GM12874 (cell line): ENCODE results near the gene SIDT1.

Experiments used
- CTCF ChIP-seq: IDR thresholded peaks from 2 replicates; pipeline ENCODE4 v1.5.1; 2011; ENCODE audit warnings: low read depth, mild to moderate bottlenecking, control low read depth, low read length, moderate library complexity; ENCODE audit not compliant: insufficient read depth

SIDT1 gene

GRCh38 chr3:113556946-113557335, 24.6 kb downstream of the SIDT1 start:
- TF ChIP-seq CTCF: no peak

- TF ChIP-seq CTCF: no peak
Observed at GRCh38 chr3:113557374-113557773, 25.0 kb downstream of the SIDT1 start.

- TF ChIP-seq CTCF: no peak
Observed at GRCh38 chr3:113559009-113559408, 26.7 kb downstream of the SIDT1 start.

- TF ChIP-seq CTCF: no peak
Observed at GRCh38 chr3:113560271-113560670, 27.9 kb downstream of the SIDT1 start.

- no peak for TF ChIP-seq CTCF
Observed at GRCh38 chr3:113560831-113561623, 28.7 kb downstream of the SIDT1 start.

GRCh38 chr3:113565555-113565954, 33.2 kb downstream of the SIDT1 start:
- TF ChIP-seq CTCF: no peak

GRCh38 chr3:113570158-113570557, 37.8 kb downstream of the SIDT1 start:
- TF ChIP-seq CTCF: no peak
